Measurements from ENCODE around the gene PPT1. TPM values are rescaled to one million over a fixed set of nuclear protein-coding genes. Genes with fewer than 3 reads are reported as not detected.

Gene PPT1
- total and polyA plus RNA-seq, 2 of the 13 experiments (the other 11 are each of a cell fraction or from before 2014, with no cell fraction given), result 129 TPM

- no peak for TF ChIP-seq SOX13 (IDR thresholded peaks at IDR 0.05)
- TF ChIP-seq SOX13 (CRISPR knock-in tag; conservative IDR thresholded peaks at IDR 0.05 in 1 of 2, IDR thresholded peaks at IDR 0.05 in 1 of 2), result no peak
- no peak; the same call in 1 of the 2 replicates for TF ChIP-seq IRF2 (CRISPR knock-in tag; IDR thresholded peaks at IDR 0.05)
- peak; percentile 65; the same call in 1 of the 2 replicates for TF ChIP-seq TAF1 (CRISPR knock-in tag; IDR thresholded peaks at IDR 0.05)
- no peak for TF ChIP-seq CENPX (CRISPR knock-in tag; IDR thresholded peaks at IDR 0.05)
- TF ChIP-seq FOXO4 (CRISPR knock-in tag; conservative IDR thresholded peaks at IDR 0.05), result 0 out of 2 replicates have a peak, but pooled peaks have one; percentile 68
- no peak; the same call in 1 of the 2 replicates for TF ChIP-seq ZNF800 (CRISPR knock-in tag; IDR thresholded peaks at IDR 0.05)
- no peak for TF ChIP-seq CENPT (CRISPR knock-in tag; IDR thresholded peaks at IDR 0.05; ENCODE audit: low read depth)
- TF ChIP-seq ZNF414 (CRISPR knock-in tag; IDR thresholded peaks at IDR 0.05), result 0 out of 2 replicates have a peak, but pooled peaks have one; percentile 45
- no peak for TF ChIP-seq HNF4G (IDR thresholded peaks at IDR 0.05; ENCODE audit: borderline replicate concordance, low read depth, low read length)
- 0 out of 2 replicates have a peak, but pooled peaks have one; percentile 55 for TF ChIP-seq HNF4G (CRISPR knock-in tag; IDR thresholded peaks at IDR 0.05; ENCODE audit: borderline replicate concordance, low read depth)
- TF ChIP-seq PCBP2 (optimal IDR thresholded peaks at IDR 0.05; ENCODE audit: low read depth, low read length, poor library complexity, severe bottlenecking), result no peak
- no peak for TF ChIP-seq ZNF292 (CRISPR knock-in tag; IDR thresholded peaks at IDR 0.05; ENCODE audit: borderline replicate concordance, low read depth)
- TF ChIP-seq TFAP4 (IDR thresholded peaks at IDR 0.05; ENCODE audit: borderline replicate concordance, low read depth), result peak; percentile 84; the same call in 1 of the 2 replicates
- TF ChIP-seq ZNF33A (CRISPR knock-in tag; IDR thresholded peaks at IDR 0.05; ENCODE audit: borderline replicate concordance), result 0 out of 2 replicates have a peak, but pooled peaks have one; percentile 62
- 0 out of 2 replicates have a peak, but pooled peaks have one; percentile 63 for TF ChIP-seq ZNF20 (CRISPR knock-in tag; IDR thresholded peaks at IDR 0.05)
- 0 out of 2 replicates have a peak, but pooled peaks have one; percentile 6 for TF ChIP-seq ZNF430 (CRISPR knock-in tag; IDR thresholded peaks at IDR 0.05)
- TF ChIP-seq ZNF639 (CRISPR knock-in tag; conservative IDR thresholded peaks at IDR 0.05), result peak; percentile 62; the same call in 1 of the 2 replicates
Observed at GRCh38 chr1:40040511-40041465, 56.3 kb downstream of the PPT1 start, which contains the start of gene CAP1 (continued).
